Mucosa of rectum (tissue), 2 donors: ENCODE results near the gene INPPL1.

Experiments
- H3K27ac ChIP-seq, 2 donors: one replicate each; pipeline ENCODE4 v1.7.0; 2013; ENCODE audit warnings: inconsistent platforms in 2 of 2, low read depth in 2 of 2, low read length in 2 of 2
- H3K27me3 ChIP-seq, 2 donors: one replicate each; pipeline ENCODE4 v1.7.0; 2013; ENCODE audit warnings: low read length in 2 of 2; ENCODE audit not compliant: control insufficient read depth in 2 of 2, insufficient read depth in 2 of 2
- H3K36me3 ChIP-seq, 2 donors: one replicate each; pipeline ENCODE4 v1.7.0; 2013; ENCODE audit warnings: low read length in 2 of 2; ENCODE audit not compliant: control insufficient read depth in 2 of 2, insufficient read depth in 2 of 2
- H3K4me1 ChIP-seq, 2 donors: one replicate each; pipeline ENCODE4 v1.7.0; 2013; ENCODE audit warnings: low read length in 2 of 2, mild to moderate bottlenecking in 1 of 2; ENCODE audit not compliant: control insufficient read depth in 2 of 2, insufficient read depth in 2 of 2
- H3K4me3 ChIP-seq, 2 donors: one replicate each; pipeline ENCODE4 v1.7.0; 2013; ENCODE audit warnings: low read length in 2 of 2
- H3K9ac ChIP-seq, 2 donors: one replicate each; pipeline ENCODE4 v1.7.0; 2013; ENCODE audit warnings: low read length in 2 of 2, low read depth in 1 of 2, mild to moderate bottlenecking in 1 of 2
- H3K9me3 ChIP-seq, 2 donors: one replicate each; pipeline ENCODE4 v1.7.0; 2013; ENCODE audit warnings: low read length in 2 of 2; ENCODE audit not compliant: control insufficient read depth in 2 of 2
- donor health status: healthy.
- donor health status: Normal muscosa, but diverticular disease.

Gene INPPL1

GRCh38 chr11:72278905-72279304 is 54.3 kb downstream of the INPPL1 start:
- no peak overlapping the region for H3K27ac ChIP-seq

GRCh38 chr11:72280037-72280436 is 55.5 kb downstream of the INPPL1 start:
- no peaks in the 10 kb centered on the region for H3K4me1 ChIP-seq
- no peaks in the 10 kb centered on the region for H3K36me3 ChIP-seq
- peaks cover 0 to 2% of the 10 kb centered on the region in 2 donors for H3K27me3 ChIP-seq
- H3K9ac ChIP-seq, result no peak overlapping the region
- no peaks in the 10 kb centered on the region for H3K9me3 ChIP-seq
- H3K4me3 ChIP-seq, result no peak overlapping the region
- no peak overlapping the region for H3K27ac ChIP-seq

More at GRCh38 chr11:72278905-72279304, 54.3 kb downstream of the INPPL1 start:
- no peaks in the 10 kb centered on the region for H3K36me3 ChIP-seq
- no peak overlapping the region for H3K9ac ChIP-seq
- H3K4me1 ChIP-seq, result no peaks in the 10 kb centered on the region
- no peaks in the 10 kb centered on the region for H3K9me3 ChIP-seq
- H3K4me3 ChIP-seq, result no peak overlapping the region
- no peaks in the 10 kb centered on the region for H3K27me3 ChIP-seq

GRCh38 chr11:72280726-72281315 is 56.3 kb downstream of the INPPL1 start:
- H3K9ac ChIP-seq, result no peak overlapping the region
- peaks cover 0 to 2% of the 10 kb centered on the region in 2 donors for H3K27me3 ChIP-seq
- H3K4me3 ChIP-seq, result no peak overlapping the region
- H3K36me3 ChIP-seq, result no peaks in the 10 kb centered on the region
- no peaks in the 10 kb centered on the region for H3K9me3 ChIP-seq
- H3K27ac ChIP-seq, result no peak overlapping the region
- no peaks in the 10 kb centered on the region for H3K4me1 ChIP-seq

DNA sequence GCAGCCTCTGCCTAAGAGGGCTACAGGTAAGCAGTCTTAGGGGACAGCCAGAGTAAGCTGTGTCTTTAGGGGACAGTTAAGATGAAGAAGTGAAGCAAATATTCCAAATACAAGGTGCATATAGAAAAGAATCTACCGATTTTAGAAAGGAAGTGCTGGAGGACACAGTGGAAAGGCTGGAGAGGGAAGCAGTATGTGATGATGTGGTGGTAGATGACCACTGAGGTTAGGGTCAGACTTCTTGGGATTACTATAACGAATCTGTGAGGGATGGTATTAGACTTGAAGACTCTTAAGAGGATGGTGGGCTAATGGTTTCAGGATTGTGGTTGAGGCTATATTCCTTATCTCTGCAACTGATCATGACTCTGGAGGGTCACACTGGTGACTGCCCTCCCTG is 59.4 kb downstream of the INPPL1 start:
- H3K9ac ChIP-seq, result no peak overlapping the region
- H3K36me3 ChIP-seq, result no peaks in the 10 kb centered on the region
- no peak overlapping the region for H3K27ac ChIP-seq
- H3K9me3 ChIP-seq, result no peaks in the 10 kb centered on the region
- no peaks in the 10 kb centered on the region for H3K4me1 ChIP-seq
- H3K27me3 ChIP-seq, result peaks cover 0 to 2% of the 10 kb centered on the region in 2 donors
- no peak overlapping the region for H3K4me3 ChIP-seq

GRCh38 chr11:72287293-72287692 is 62.7 kb downstream of the INPPL1 start:
- Histone ChIP-seq H3K27me3 (peaks cover 0 to 2% of the 10 kb centered on the region in 2 donors), H3K4me3 (no peak overlapping the region), H3K36me3 (peaks cover 0 to 2% of the 10 kb centered on the region in 2 donors), H3K4me1 (no peaks in the 10 kb centered on the region), H3K9me3 (no peaks in the 10 kb centered on the region), H3K9ac (no peak overlapping the region), H3K27ac (no peak overlapping the region)
